Chondrocyte (in vitro differentiated cells): ENCODE measurements around the gene RBL1. TPM values are rescaled to one million over a fixed set of nuclear protein-coding genes. Genes with fewer than 3 reads are reported as not detected.

Source experiments
- DNase-seq: peaks from one replicate; pipeline ENCODE4 v3.0.0; 2021; ENCODE audit warnings: mixed read lengths, low spot score
- H3K27ac Mint-ChIP-seq: one replicate; pipeline ENCODE4 v1.8.0; 2021; ENCODE audit warnings: mild to moderate bottlenecking, moderate library complexity, mixed read lengths; ENCODE audit not compliant: unreplicated experiment
- H3K27me3 Mint-ChIP-seq: 2 replicates; pipeline ENCODE4 v1.8.0; 2021; ENCODE audit warnings: low read depth, mixed read lengths
- H3K36me3 Mint-ChIP-seq: 2 replicates; pipeline ENCODE4 v1.8.0; 2021; ENCODE audit warnings: low read depth, mixed read lengths
- H3K4me1 Mint-ChIP-seq: 2 replicates; pipeline ENCODE4 v1.8.0; 2021; ENCODE audit warnings: low read depth, mild to moderate bottlenecking, mixed read lengths
- H3K4me3 Mint-ChIP-seq: one replicate; pipeline ENCODE4 v1.8.0; 2021; ENCODE audit warnings: mild to moderate bottlenecking, moderate library complexity, mixed read lengths; ENCODE audit not compliant: unreplicated experiment
- H3K9me3 Mint-ChIP-seq: 2 replicates; pipeline ENCODE4 v1.8.0; 2021; ENCODE audit warnings: low read depth, mixed read lengths
- total RNA-seq: library from RNA; stranded (reverse); gene quantifications from 3 replicates; pipeline ENCODE4 v1.2.1, GENCODE V29; 2021
- TF ChIP-seq, protein P1 (sequence below): fragments of 200-600 bp; sonication (generic); IDR thresholded peaks from 2 replicates; pipeline ENCODE4 v1.5.0; 2021; ENCODE audit warnings: antibody characterized with exemption, mild to moderate bottlenecking, moderate library complexity

The RBL1 gene
- total RNA-seq, 1 donor from 2014 or later, result 4.5 TPM

GRCh38 chr20:36988494-36988966 is 107.3 kb downstream of the RBL1 start:
- peaks cover 6% of the 10 kb centered on the region for H3K36me3 Mint-ChIP-seq
- TF ChIP-seq, protein P1, sequence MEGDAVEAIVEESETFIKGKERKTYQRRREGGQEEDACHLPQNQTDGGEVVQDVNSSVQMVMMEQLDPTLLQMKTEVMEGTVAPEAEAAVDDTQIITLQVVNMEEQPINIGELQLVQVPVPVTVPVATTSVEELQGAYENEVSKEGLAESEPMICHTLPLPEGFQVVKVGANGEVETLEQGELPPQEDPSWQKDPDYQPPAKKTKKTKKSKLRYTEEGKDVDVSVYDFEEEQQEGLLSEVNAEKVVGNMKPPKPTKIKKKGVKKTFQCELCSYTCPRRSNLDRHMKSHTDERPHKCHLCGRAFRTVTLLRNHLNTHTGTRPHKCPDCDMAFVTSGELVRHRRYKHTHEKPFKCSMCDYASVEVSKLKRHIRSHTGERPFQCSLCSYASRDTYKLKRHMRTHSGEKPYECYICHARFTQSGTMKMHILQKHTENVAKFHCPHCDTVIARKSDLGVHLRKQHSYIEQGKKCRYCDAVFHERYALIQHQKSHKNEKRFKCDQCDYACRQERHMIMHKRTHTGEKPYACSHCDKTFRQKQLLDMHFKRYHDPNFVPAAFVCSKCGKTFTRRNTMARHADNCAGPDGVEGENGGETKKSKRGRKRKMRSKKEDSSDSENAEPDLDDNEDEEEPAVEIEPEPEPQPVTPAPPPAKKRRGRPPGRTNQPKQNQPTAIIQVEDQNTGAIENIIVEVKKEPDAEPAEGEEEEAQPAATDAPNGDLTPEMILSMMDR, result no peak
- H3K9me3 Mint-ChIP-seq, result peaks cover 7% of the 10 kb centered on the region
- H3K27me3 Mint-ChIP-seq, result no peaks in the 10 kb centered on the region
- no peak for DNase-seq
- H3K4me1 Mint-ChIP-seq, result no peaks in the 10 kb centered on the region
- H3K27ac Mint-ChIP-seq, result no peak overlapping the region
- H3K4me3 Mint-ChIP-seq, result no peak overlapping the region

DNA sequence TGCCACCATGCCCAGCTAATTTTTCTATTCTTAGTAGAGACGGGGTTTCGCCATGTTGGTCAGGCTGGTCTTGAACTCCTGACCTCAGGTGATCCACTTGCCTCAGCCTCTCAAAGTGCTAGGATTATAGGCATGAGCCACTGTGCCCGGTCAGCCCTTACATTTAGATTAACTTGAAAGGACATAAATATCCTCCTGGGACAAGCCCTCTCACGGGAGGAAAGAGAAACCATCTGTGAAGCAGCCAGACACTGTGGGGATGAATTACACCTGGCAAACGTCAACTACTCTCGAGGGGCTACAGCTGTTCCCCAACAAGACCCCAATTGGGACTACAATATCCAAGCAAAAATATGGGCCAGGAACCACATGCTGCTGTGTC is 111.5 kb downstream of the RBL1 start:
- TF ChIP-seq, protein P1, result no peak
- no peaks in the 10 kb centered on the region for H3K9me3 Mint-ChIP-seq
- no peak for DNase-seq
- no peaks in the 10 kb centered on the region for H3K27me3 Mint-ChIP-seq
- no peak overlapping the region for H3K27ac Mint-ChIP-seq
- H3K4me1 Mint-ChIP-seq, result no peaks in the 10 kb centered on the region
- no peaks in the 10 kb centered on the region for H3K36me3 Mint-ChIP-seq
- no peak overlapping the region for H3K4me3 Mint-ChIP-seq

DNA sequence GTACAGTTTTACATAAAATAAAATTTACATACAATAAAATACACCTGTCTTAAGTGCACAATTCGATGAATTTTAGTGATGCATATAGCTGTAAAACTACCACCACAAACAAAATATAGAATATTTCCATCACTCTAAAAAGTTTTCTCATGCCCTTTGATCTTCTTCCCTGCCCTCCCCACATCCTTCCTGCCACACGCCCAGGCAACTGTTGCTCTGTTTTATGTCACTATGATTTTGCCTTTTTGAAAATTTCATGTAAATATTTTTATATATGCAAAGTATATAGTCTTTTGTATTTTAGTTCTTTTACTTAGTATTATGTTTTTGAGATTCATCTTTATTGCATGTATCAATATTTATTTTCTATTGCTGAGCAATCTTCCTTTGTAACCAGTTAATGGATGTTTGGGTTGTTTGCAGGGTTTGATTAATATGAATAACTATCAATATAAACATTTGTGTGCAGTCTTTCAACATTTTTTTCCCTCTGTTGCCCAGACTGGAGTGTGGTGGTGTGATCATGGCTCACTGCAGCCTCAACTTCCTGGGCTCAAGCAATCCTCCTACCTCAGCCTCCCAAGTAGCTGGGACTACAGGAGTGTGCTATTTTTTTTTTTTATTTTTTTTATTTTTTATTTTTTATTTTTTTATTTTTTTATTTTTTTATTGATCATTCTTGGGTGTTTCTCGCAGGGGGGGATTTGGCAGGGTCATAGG is 120.5 kb downstream of the RBL1 start:
- Mint-ChIP-seq H3K4me3 (no peak overlapping the region), H3K9me3 (no peaks in the 10 kb centered on the region), H3K27me3 (no peaks in the 10 kb centered on the region), H3K4me1 (no peaks in the 10 kb centered on the region), H3K36me3 (no peaks in the 10 kb centered on the region), H3K27ac (no peak overlapping the region)
- TF ChIP-seq, protein P1, result no peak
- DNase-seq, result no peak

- no peak for DNase-seq
- no peak overlapping the region for H3K4me3 Mint-ChIP-seq
- TF ChIP-seq, protein P1, result no peak
- no peaks in the 10 kb centered on the region for H3K27me3 Mint-ChIP-seq
- H3K4me1 Mint-ChIP-seq, result no peaks in the 10 kb centered on the region
- no peaks in the 10 kb centered on the region for H3K36me3 Mint-ChIP-seq
- H3K27ac Mint-ChIP-seq, result no peak overlapping the region
- no peaks in the 10 kb centered on the region for H3K9me3 Mint-ChIP-seq
These were observed 121.1 kb downstream of the RBL1 start for GRCh38 chr20:36974660-36975059.

GRCh38 chr20:36971103-36971502 is 124.7 kb downstream of the RBL1 start:
- DNase-seq, result no peak
- TF ChIP-seq, protein P1, result no peak
- Mint-ChIP-seq H3K9me3 (no peaks in the 10 kb centered on the region), H3K27me3 (no peaks in the 10 kb centered on the region), H3K4me1 (no peaks in the 10 kb centered on the region), H3K36me3 (no peaks in the 10 kb centered on the region), H3K4me3 (no peak overlapping the region), H3K27ac (no peak overlapping the region)
